PC-3 (cell line): ENCODE data around the gene DCTN3.

Experiments used
- CTCF ChIP-seq: fragments of 300-600 bp; sonication (generic); conservative IDR thresholded peaks from 2 replicates; pipeline ENCODE4 v1.5.1; 2017; ENCODE audit warnings: antibody characterized with exemption, low read depth, mild to moderate bottlenecking, low read length
- EZH2 ChIP-seq: fragments of 300-600 bp; sonication (generic); IDR thresholded peaks from one replicate; pipeline ENCODE4 v1.6.1; 2017; ENCODE audit warnings: antibody characterized with exemption, mild to moderate bottlenecking, low read length; ENCODE audit not compliant: unreplicated experiment

GRCh38 chr9:34592895-34593601, 27.2 kb downstream of the DCTN3 start:
- no peak for TF ChIP-seq EZH2
- no peak for TF ChIP-seq CTCF
